Measurements from ENCODE around the gene SPTBN1.
A peak's percentile ranks its signal among the peaks of the same experiment; 100 is the strongest.

Gene SPTBN1

GRCh38 chr2:54597153-54597848, 141.2 kb downstream of the SPTBN1 start:
- TF ChIP-seq CTCF (IDR thresholded peaks at IDR 0.05; ENCODE audit: low read depth, low read length): no peak
- H3K4me3 ChIP-seq (ENCODE audit: low read depth, low read length): no peak overlapping the region
- DNase-seq (ENCODE audit: low read depth, low spot score): peak; percentile 59
- in situ Hi-C loops (cut with HindIII; ENCODE audit: low sequenced_read_pairs): no loop called here

GRCh38 chr2:54598347-54599325, 142.5 kb downstream of the SPTBN1 start:
- H3K4me3 ChIP-seq (ENCODE audit: low read depth, low read length): no peak overlapping the region
- no peak for DNase-seq (ENCODE audit: low read depth, low spot score)
- in situ Hi-C loops (cut with HindIII; ENCODE audit: low sequenced_read_pairs): no loop called here
- TF ChIP-seq CTCF (IDR thresholded peaks at IDR 0.05; ENCODE audit: low read depth, low read length): no peak

- DNase-seq (ENCODE audit: low read depth, low spot score): no peak
- TF ChIP-seq CTCF (IDR thresholded peaks at IDR 0.05; ENCODE audit: low read depth, low read length): no peak
- no peak overlapping the region for H3K4me3 ChIP-seq (ENCODE audit: low read depth, low read length)
- in situ Hi-C loops (cut with HindIII; ENCODE audit: low sequenced_read_pairs): no loop called here
These were observed 143.2 kb downstream of the SPTBN1 start for GRCh38 chr2:54599326-54599710.

GRCh38 chr2:54599914-54600313, 143.8 kb downstream of the SPTBN1 start:
- in situ Hi-C loops (cut with HindIII; ENCODE audit: low sequenced_read_pairs): no loop called here
- TF ChIP-seq CTCF (IDR thresholded peaks at IDR 0.05; ENCODE audit: low read depth, low read length): no peak

GRCh38 chr2:54601339-54601738, 145.2 kb downstream of the SPTBN1 start:
- DNase-seq (ENCODE audit: low read depth, low spot score): peak; percentile 70
- in situ Hi-C loops (cut with HindIII; ENCODE audit: low sequenced_read_pairs): no loop called here
- H3K4me3 ChIP-seq (ENCODE audit: low read depth, low read length): no peak overlapping the region
- no peak for TF ChIP-seq CTCF (IDR thresholded peaks at IDR 0.05; ENCODE audit: low read depth, low read length)

More at GRCh38 chr2:54599914-54600313, 143.8 kb downstream of the SPTBN1 start:
- no peak overlapping the region for H3K4me3 ChIP-seq (ENCODE audit: low read depth, low read length)
- no peak for DNase-seq (ENCODE audit: low read depth, low spot score)

- in situ Hi-C loops (cut with HindIII; ENCODE audit: low sequenced_read_pairs): no loop called here
- TF ChIP-seq CTCF (IDR thresholded peaks at IDR 0.05; ENCODE audit: low read depth, low read length): no peak
- no peak overlapping the region for H3K4me3 ChIP-seq (ENCODE audit: low read depth, low read length)
- DNase-seq (ENCODE audit: low read depth, low spot score): no peak
These were observed 146.7 kb downstream of the SPTBN1 start for GRCh38 chr2:54602736-54603322.

Measured in astrocyte of the spinal cord (primary cell).